Measurements from ENCODE around the gene OR4D1. TPM values are rescaled to one million over a fixed set of nuclear protein-coding genes. Genes with fewer than 3 reads are reported as not detected.

Gene OR4D1
- total RNA-seq, 2 donors from 2014 or later: not detected

- Histone ChIP-seq H3K4me1 (ENCODE audit: control insufficient read depth in 1 of 2, low read depth in 2 of 2) (no peaks in the 10 kb centered on the region), H3K27me3 (replicated peaks; ENCODE audit: insufficient read depth) (no peaks in the 10 kb centered on the region), H3K9me3 (no peaks in the 10 kb centered on the region), H3K36me3 (no peaks in the 10 kb centered on the region), H3K27ac (no peak overlapping the region), H3K4me3 (no peak overlapping the region)
- no peak for TF ChIP-seq CTCF (IDR thresholded peaks at IDR 0.05)
- DNase-seq (ENCODE audit: low spot score) (no peak), ATAC-seq (ENCODE audit: insufficient number of reproducible peaks, low FRiP score, low read depth) (no peak)
These were observed 38.2 kb upstream of the OR4D1 start for GRCh38 chr17:58110012-58110411.

GRCh38 chr17:58111676-58112075 is 36.5 kb upstream of the OR4D1 start:
- TF ChIP-seq CTCF (IDR thresholded peaks at IDR 0.05): no peak
- no peaks in the 10 kb centered on the region for H3K9me3 ChIP-seq
- no peaks in the 10 kb centered on the region for H3K4me1 ChIP-seq (ENCODE audit: control insufficient read depth in 1 of 2, low read depth in 2 of 2)
- no peaks in the 10 kb centered on the region for H3K27me3 ChIP-seq (replicated peaks; ENCODE audit: insufficient read depth)
- no peak overlapping the region for H3K4me3 ChIP-seq
- ATAC-seq (ENCODE audit: insufficient number of reproducible peaks, low FRiP score, low read depth) (no peak), DNase-seq (ENCODE audit: low spot score) (no peak)
- no peaks in the 10 kb centered on the region for H3K36me3 ChIP-seq
- H3K27ac ChIP-seq: no peak overlapping the region

- no peaks in the 10 kb centered on the region for H3K4me1 ChIP-seq (ENCODE audit: control insufficient read depth in 1 of 2, low read depth in 2 of 2)
- no peak overlapping the region for H3K4me3 ChIP-seq
- H3K27me3 ChIP-seq (replicated peaks; ENCODE audit: insufficient read depth): no peaks in the 10 kb centered on the region
- no peaks in the 10 kb centered on the region for H3K9me3 ChIP-seq
- DNase-seq (ENCODE audit: low spot score) (peak; percentile 55), ATAC-seq (ENCODE audit: insufficient number of reproducible peaks, low FRiP score, low read depth) (no peak)
- no peaks in the 10 kb centered on the region for H3K36me3 ChIP-seq
- TF ChIP-seq CTCF (IDR thresholded peaks at IDR 0.05): peak; percentile 92
- no peak overlapping the region for H3K27ac ChIP-seq
These were observed 35.1 kb upstream of the OR4D1 start for GRCh38 chr17:58112970-58113631.

GRCh38 chr17:58113947-58114346 is 34.2 kb upstream of the OR4D1 start:
- H3K27ac ChIP-seq: no peak overlapping the region
- no peak overlapping the region for H3K4me3 ChIP-seq
- TF ChIP-seq CTCF (IDR thresholded peaks at IDR 0.05): no peak
- ATAC-seq (ENCODE audit: insufficient number of reproducible peaks, low FRiP score, low read depth): no peak
- H3K9me3 ChIP-seq: no peaks in the 10 kb centered on the region
- H3K27me3 ChIP-seq (replicated peaks; ENCODE audit: insufficient read depth): no peaks in the 10 kb centered on the region
- no peaks in the 10 kb centered on the region for H3K4me1 ChIP-seq (ENCODE audit: control insufficient read depth in 1 of 2, low read depth in 2 of 2)
- H3K36me3 ChIP-seq: no peaks in the 10 kb centered on the region
- no peak for DNase-seq (ENCODE audit: low spot score)

GRCh38 chr17:58117382-58117781 is 30.8 kb upstream of the OR4D1 start:
- no peak overlapping the region for H3K4me3 ChIP-seq
- no peaks in the 10 kb centered on the region for H3K27me3 ChIP-seq (replicated peaks; ENCODE audit: insufficient read depth)
- H3K9me3 ChIP-seq: no peaks in the 10 kb centered on the region
- DNase-seq (ENCODE audit: low spot score) (no peak), ATAC-seq (ENCODE audit: insufficient number of reproducible peaks, low FRiP score, low read depth) (no peak)
- no peaks in the 10 kb centered on the region for H3K4me1 ChIP-seq (ENCODE audit: control insufficient read depth in 1 of 2, low read depth in 2 of 2)
- TF ChIP-seq CTCF (IDR thresholded peaks at IDR 0.05): no peak
- H3K36me3 ChIP-seq: no peaks in the 10 kb centered on the region
- no peak overlapping the region for H3K27ac ChIP-seq

Data from thoracic aorta (tissue), 2 donors.